HepG2 (cell line): ENCODE results near the gene FRMD4A. TPM values are rescaled to one million over a fixed set of nuclear protein-coding genes. Genes with fewer than 3 reads are reported as not detected.

ENCODE experiments used
- CREM ChIP-seq, 2 experiments: sonication (generic) in 1 of 2; formaldehyde crosslinking in 1 of 2; IDR thresholded peaks; 2 replicates each; pipeline versions ENCODE4 v1.4.0 to v1.6.1; 2016 to 2020; ENCODE audit warnings: antibody characterized with exemption in 1 of 2, mild to moderate bottlenecking in 1 of 2, missing genetic modification reagents in 1 of 2
- FOXC1 ChIP-seq: sonication (generic); formaldehyde crosslinking; IDR thresholded peaks from 2 replicates; pipeline ENCODE4 v1.8.0; 2022; ENCODE audit warnings: mild to moderate bottlenecking, missing genetic modification reagents, borderline replicate concordance
- FOXJ3 ChIP-seq: sonication (generic); formaldehyde crosslinking; IDR thresholded peaks from 2 replicates; pipeline ENCODE4 v1.4.0; 2020; ENCODE audit warnings: missing genetic modification reagents, mild to moderate bottlenecking, borderline replicate concordance
- FOXP1 ChIP-seq, 2 experiments: fragments of 450-650 bp in 1 of 2; IDR thresholded peaks; 2 replicates each; pipeline ENCODE4 v1.6.1; 2017 to 2018; ENCODE audit warnings: antibody characterized with exemption in 1 of 2
- MEIS1 ChIP-seq: sonication (generic); formaldehyde crosslinking; IDR thresholded peaks from 2 replicates; pipeline ENCODE4 v1.9.0; 2021; ENCODE audit warnings: mild to moderate bottlenecking, missing genetic modification reagents, moderate library complexity, borderline replicate concordance
- MTA1 ChIP-seq: sonication (generic); formaldehyde crosslinking; IDR thresholded peaks from 2 replicates; pipeline ENCODE4 v1.4.0; 2020; ENCODE audit warnings: missing genetic modification reagents, mild to moderate bottlenecking, borderline replicate concordance
- NFIB ChIP-seq: sonication (generic); formaldehyde crosslinking; IDR thresholded peaks from 2 replicates; pipeline ENCODE4 v1.9.0; 2021; ENCODE audit warnings: missing genetic modification reagents, mild to moderate bottlenecking, borderline replicate concordance
- REL ChIP-seq: sonication (generic); formaldehyde crosslinking; conservative IDR thresholded peaks from 2 replicates; pipeline ENCODE4 v1.8.0; 2022; ENCODE audit warnings: mild to moderate bottlenecking, missing genetic modification reagents, moderate library complexity
- RFX1 ChIP-seq: fragments of 450-650 bp; IDR thresholded peaks from 2 replicates; pipeline ENCODE4 v1.6.1; 2017
- RFXAP ChIP-seq: sonication (generic); formaldehyde crosslinking; IDR thresholded peaks from 2 replicates; pipeline ENCODE4 v1.4.0; 2020; ENCODE audit warnings: missing genetic modification reagents, borderline replicate concordance
- TBX2 ChIP-seq: sonication (generic); formaldehyde crosslinking; IDR thresholded peaks from 2 replicates; pipeline ENCODE4 v1.5.0; 2020; ENCODE audit warnings: missing genetic modification reagents, mild to moderate bottlenecking, borderline replicate concordance
- XRCC5 ChIP-seq: fragments of 200-400 bp; formaldehyde crosslinking; optimal IDR thresholded peaks from 2 replicates; pipeline ENCODE3; 2017; ENCODE audit warnings: mild to moderate bottlenecking, low read length
- ZBTB49 ChIP-seq: sonication (generic); formaldehyde crosslinking; IDR thresholded peaks from 2 replicates; pipeline ENCODE4 v1.4.0; 2020; ENCODE audit warnings: missing genetic modification reagents, borderline replicate concordance
- ZNF354B ChIP-seq: sonication (generic); formaldehyde crosslinking; IDR thresholded peaks from 2 replicates; pipeline ENCODE4 v1.8.0; 2022; ENCODE audit warnings: mild to moderate bottlenecking, missing genetic modification reagents
- ZNF674 ChIP-seq: sonication (generic); formaldehyde crosslinking; IDR thresholded peaks from 2 replicates; pipeline ENCODE4 v1.5.0; 2020; ENCODE audit warnings: low read depth, mild to moderate bottlenecking, missing genetic modification reagents
- polyA plus RNA-seq, 8 experiments: library from polyadenylated mRNA; depleted of rRNA in 3 of 8; stranded (reverse) in 7 of 8; unstranded in 1 of 8; fragments of >200 nt; fragmentation: Illumina TruSeq in 4 of 8; extraction: Trizol in 4 of 8; gene quantifications; 2 replicates each; pipeline versions ENCODE4 v1.2.1 to v1.2.3, GENCODE V29; 2011 to 2016; ENCODE audit warnings: low read depth in 4 of 8, missing spikeins in 1 of 8, mixed read lengths in 1 of 8; ENCODE audit not compliant: insufficient read depth in 1 of 8
- total RNA-seq, 5 experiments: library from RNA; depleted of rRNA; stranded (reverse); fragments of >200 nt; fragmentation: Illumina TruSeq; extraction: Trizol; gene quantifications; 2 replicates each; pipeline ENCODE4 v1.2.3, GENCODE V29; 2016; ENCODE audit warnings: low read depth in 1 of 5
- TF ChIP-seq, protein P1 (sequence below): IDR thresholded peaks from 2 replicates; pipeline ENCODE4 v1.6.1; 2016; ENCODE audit warnings: control low read depth
- TF ChIP-seq, protein P2 (sequence below): sonication (generic); formaldehyde crosslinking; IDR thresholded peaks from 2 replicates; pipeline ENCODE4 v1.4.0; 2020; ENCODE audit warnings: mild to moderate bottlenecking, missing genetic modification reagents
- TF ChIP-seq, protein P3 (sequence below): IDR thresholded peaks from 2 replicates; pipeline ENCODE4 v1.6.1; 2016; ENCODE audit warnings: low read depth, missing genetic modification reagents, missing compliant biosample characterization

The FRMD4A gene
- total and polyA plus RNA-seq, 2 of the 13 experiments (the other 11 are each of a cell fraction or from before 2014, with no cell fraction given), result 0.09 to 0.26 TPM

- TF ChIP-seq, protein P1, sequence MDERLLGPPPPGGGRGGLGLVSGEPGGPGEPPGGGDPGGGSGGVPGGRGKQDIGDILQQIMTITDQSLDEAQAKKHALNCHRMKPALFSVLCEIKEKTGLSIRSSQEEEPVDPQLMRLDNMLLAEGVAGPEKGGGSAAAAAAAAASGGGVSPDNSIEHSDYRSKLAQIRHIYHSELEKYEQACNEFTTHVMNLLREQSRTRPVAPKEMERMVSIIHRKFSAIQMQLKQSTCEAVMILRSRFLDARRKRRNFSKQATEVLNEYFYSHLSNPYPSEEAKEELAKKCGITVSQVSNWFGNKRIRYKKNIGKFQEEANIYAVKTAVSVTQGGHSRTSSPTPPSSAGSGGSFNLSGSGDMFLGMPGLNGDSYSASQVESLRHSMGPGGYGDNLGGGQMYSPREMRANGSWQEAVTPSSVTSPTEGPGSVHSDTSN (CRISPR knock-in tag), result no peak
- no peak for TF ChIP-seq XRCC5
- no peak for TF ChIP-seq ZBTB49
- TF ChIP-seq FOXP1 (IDR thresholded peaks at IDR 0.05), result no peak
- peak; percentile 75 for TF ChIP-seq FOXP1 (CRISPR knock-in tag; IDR thresholded peaks at IDR 0.05)
- TF ChIP-seq TBX2 (CRISPR knock-in tag), result peak; percentile 97
- TF ChIP-seq MEIS1 (CRISPR knock-in tag), result no peak
- no peak for TF ChIP-seq MTA1 (CRISPR knock-in tag)
- TF ChIP-seq, protein P2, sequence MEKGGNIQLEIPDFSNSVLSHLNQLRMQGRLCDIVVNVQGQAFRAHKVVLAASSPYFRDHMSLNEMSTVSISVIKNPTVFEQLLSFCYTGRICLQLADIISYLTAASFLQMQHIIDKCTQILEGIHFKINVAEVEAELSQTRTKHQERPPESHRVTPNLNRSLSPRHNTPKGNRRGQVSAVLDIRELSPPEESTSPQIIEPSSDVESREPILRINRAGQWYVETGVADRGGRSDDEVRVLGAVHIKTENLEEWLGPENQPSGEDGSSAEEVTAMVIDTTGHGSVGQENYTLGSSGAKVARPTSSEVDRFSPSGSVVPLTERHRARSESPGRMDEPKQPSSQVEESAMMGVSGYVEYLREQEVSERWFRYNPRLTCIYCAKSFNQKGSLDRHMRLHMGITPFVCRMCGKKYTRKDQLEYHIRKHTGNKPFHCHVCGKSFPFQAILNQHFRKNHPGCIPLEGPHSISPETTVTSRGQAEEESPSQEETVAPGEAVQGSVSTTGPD (CRISPR knock-in tag), result no peak
- TF ChIP-seq RFXAP, result no peak
- no peak for TF ChIP-seq ZNF354B
- TF ChIP-seq ZNF674, result no peak
- TF ChIP-seq FOXJ3, result peak; percentile 34; the same call in 1 of the 2 replicates
- no peak for TF ChIP-seq RFX1
- TF ChIP-seq REL (CRISPR knock-in tag), result no peak
- TF ChIP-seq FOXC1 (CRISPR knock-in tag), result no peak
- no peak for TF ChIP-seq NFIB
- peak; percentile 57; the same call in 1 of the 2 replicates for TF ChIP-seq CREM (IDR thresholded peaks at IDR 0.05)
- no peak for TF ChIP-seq CREM (CRISPR knock-in tag; IDR thresholded peaks at IDR 0.05)
- TF ChIP-seq, protein P3, sequence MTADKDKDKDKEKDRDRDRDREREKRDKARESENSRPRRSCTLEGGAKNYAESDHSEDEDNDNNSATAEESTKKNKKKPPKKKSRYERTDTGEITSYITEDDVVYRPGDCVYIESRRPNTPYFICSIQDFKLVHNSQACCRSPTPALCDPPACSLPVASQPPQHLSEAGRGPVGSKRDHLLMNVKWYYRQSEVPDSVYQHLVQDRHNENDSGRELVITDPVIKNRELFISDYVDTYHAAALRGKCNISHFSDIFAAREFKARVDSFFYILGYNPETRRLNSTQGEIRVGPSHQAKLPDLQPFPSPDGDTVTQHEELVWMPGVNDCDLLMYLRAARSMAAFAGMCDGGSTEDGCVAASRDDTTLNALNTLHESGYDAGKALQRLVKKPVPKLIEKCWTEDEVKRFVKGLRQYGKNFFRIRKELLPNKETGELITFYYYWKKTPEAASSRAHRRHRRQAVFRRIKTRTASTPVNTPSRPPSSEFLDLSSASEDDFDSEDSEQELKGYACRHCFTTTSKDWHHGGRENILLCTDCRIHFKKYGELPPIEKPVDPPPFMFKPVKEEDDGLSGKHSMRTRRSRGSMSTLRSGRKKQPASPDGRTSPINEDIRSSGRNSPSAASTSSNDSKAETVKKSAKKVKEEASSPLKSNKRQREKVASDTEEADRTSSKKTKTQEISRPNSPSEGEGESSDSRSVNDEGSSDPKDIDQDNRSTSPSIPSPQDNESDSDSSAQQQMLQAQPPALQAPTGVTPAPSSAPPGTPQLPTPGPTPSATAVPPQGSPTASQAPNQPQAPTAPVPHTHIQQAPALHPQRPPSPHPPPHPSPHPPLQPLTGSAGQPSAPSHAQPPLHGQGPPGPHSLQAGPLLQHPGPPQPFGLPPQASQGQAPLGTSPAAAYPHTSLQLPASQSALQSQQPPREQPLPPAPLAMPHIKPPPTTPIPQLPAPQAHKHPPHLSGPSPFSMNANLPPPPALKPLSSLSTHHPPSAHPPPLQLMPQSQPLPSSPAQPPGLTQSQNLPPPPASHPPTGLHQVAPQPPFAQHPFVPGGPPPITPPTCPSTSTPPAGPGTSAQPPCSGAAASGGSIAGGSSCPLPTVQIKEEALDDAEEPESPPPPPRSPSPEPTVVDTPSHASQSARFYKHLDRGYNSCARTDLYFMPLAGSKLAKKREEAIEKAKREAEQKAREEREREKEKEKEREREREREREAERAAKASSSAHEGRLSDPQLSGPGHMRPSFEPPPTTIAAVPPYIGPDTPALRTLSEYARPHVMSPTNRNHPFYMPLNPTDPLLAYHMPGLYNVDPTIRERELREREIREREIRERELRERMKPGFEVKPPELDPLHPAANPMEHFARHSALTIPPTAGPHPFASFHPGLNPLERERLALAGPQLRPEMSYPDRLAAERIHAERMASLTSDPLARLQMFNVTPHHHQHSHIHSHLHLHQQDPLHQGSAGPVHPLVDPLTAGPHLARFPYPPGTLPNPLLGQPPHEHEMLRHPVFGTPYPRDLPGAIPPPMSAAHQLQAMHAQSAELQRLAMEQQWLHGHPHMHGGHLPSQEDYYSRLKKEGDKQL, result no peak
These were observed 564.9 kb downstream of the FRMD4A start (continued) for GRCh38 chr10:13765641-13766341.
